Right atrium auricular region (tissue), 2 donors: ENCODE data around the gene KLK3. TPM values are rescaled to one million over a fixed set of nuclear protein-coding genes. Genes with fewer than 3 reads are reported as not detected.
"Not testable (repeated sequence)": the region's sequence is repeated elsewhere in the genome, so short reads cannot be mapped to it uniquely, and the experiment has no call there.

Experiments
- DNase-seq: peaks from one replicate; pipeline ENCODE4 v3.0.0-alpha.2; 2019; ENCODE audit warnings: low spot score
- H3K27ac ChIP-seq, 2 donors: fragments of 200-600 bp; sonication (generic); 1 replicate in 1 of 2; 2 replicates in 1 of 2; pipeline ENCODE4 v1.5.1; 2016 to 2019
- H3K27me3 ChIP-seq, 2 donors: fragments of 200-600 bp; sonication (generic); one replicate each; pipeline versions ENCODE4 v1.5.1 to v1.6.0; 2017 to 2019
- H3K36me3 ChIP-seq: fragments of 200-600 bp; sonication (generic); one replicate; pipeline ENCODE4 v1.5.1; 2016
- H3K4me1 ChIP-seq, 2 donors: fragments of 200-600 bp; sonication (generic); one replicate each; pipeline versions ENCODE4 v1.5.1 to v1.6.0; 2017 to 2019
- H3K4me3 ChIP-seq, 2 donors: fragments of 200-600 bp; sonication (generic); 1 replicate in 1 of 2; 2 replicates in 1 of 2; pipeline ENCODE4 v1.5.1; 2017 to 2019; ENCODE audit warnings: mild to moderate bottlenecking in 1 of 2, moderate library complexity in 1 of 2
- H3K9me3 ChIP-seq, 2 donors: fragments of 200-600 bp; sonication (generic); one replicate each; pipeline ENCODE4 v1.5.1; 2019
- CTCF ChIP-seq, 2 donors: fragments of 200-600 bp; sonication (generic); IDR thresholded peaks; one replicate each; pipeline ENCODE4 v1.5.1; 2019; ENCODE audit warnings: antibody characterized with exemption in 2 of 2
- total RNA-seq, 2 donors: library from RNA; depleted of rRNA; stranded (reverse); fragments of >200 nt; gene quantifications; one replicate each; pipeline ENCODE4 v1.1.0, GENCODE V29; 2016

The KLK3 gene
- not detected for total RNA-seq

- Histone ChIP-seq H3K27ac (no peak within 1 kb of the TSS), H3K9me3 (no peaks in the 10 kb centered on the region), H3K4me3 (no peak within 1 kb of the TSS), H3K4me1 (no peaks in the 10 kb centered on the region), H3K27me3 (no peaks in the 10 kb centered on the region), H3K36me3 (no peaks in the 10 kb centered on the region)
- no peak for TF ChIP-seq CTCF (IDR thresholded peaks at IDR 0.05)
- no peak for DNase-seq
Observed at GRCh38 chr19:50854636-50855410, at the start of gene KLK3. KLK3 (plus strand) TSS chr19:50854915; CDS start chr19:50854956, 41 bp downstream.

GRCh38 chr19:50808856-50809255 is 45.9 kb upstream of the KLK3 start:
- DNase-seq = no peak
- H3K4me3 ChIP-seq = no peak overlapping the region
- no peak for TF ChIP-seq CTCF (IDR thresholded peaks at IDR 0.05)
- H3K4me1 ChIP-seq = peaks cover 0 to 2% of the 10 kb centered on the region in 2 donors
- H3K36me3 ChIP-seq = no peaks in the 10 kb centered on the region
- no peaks in the 10 kb centered on the region for H3K27me3 ChIP-seq
- H3K27ac ChIP-seq = no peak overlapping the region
- no peaks in the 10 kb centered on the region for H3K9me3 ChIP-seq

- H3K27ac ChIP-seq, H3K9me3 ChIP-seq, H3K36me3 ChIP-seq, H3K27me3 ChIP-seq, DNase-seq, H3K4me3 ChIP-seq, H3K4me1 ChIP-seq: not testable (repeated sequence)
Observed at GRCh38 chr19:50811622-50812238, 43.0 kb upstream of the KLK3 start.

GRCh38 chr19:50812474-50812873 is 42.2 kb upstream of the KLK3 start:
- no peaks in the 10 kb centered on the region for H3K27me3 ChIP-seq

GRCh38 chr19:50814883-50815282 is 39.8 kb upstream of the KLK3 start:
- peaks cover 0 to 7% of the 10 kb centered on the region in 2 donors for H3K4me1 ChIP-seq
- no peak overlapping the region for H3K27ac ChIP-seq
- H3K36me3 ChIP-seq = no peaks in the 10 kb centered on the region
- no peak for TF ChIP-seq CTCF (IDR thresholded peaks at IDR 0.05)
- H3K9me3 ChIP-seq = no peaks in the 10 kb centered on the region
- peaks cover 5 to 21% of the 10 kb centered on the region in 2 donors for H3K27me3 ChIP-seq
- no peak overlapping the region for H3K4me3 ChIP-seq
- DNase-seq = no peak

More at GRCh38 chr19:50812474-50812873, 42.2 kb upstream of the KLK3 start:
- no peak overlapping the region for H3K4me3 ChIP-seq
- no peaks in the 10 kb centered on the region for H3K4me1 ChIP-seq
- H3K36me3 ChIP-seq = no peaks in the 10 kb centered on the region
- no peak for TF ChIP-seq CTCF (IDR thresholded peaks at IDR 0.05)
- H3K9me3 ChIP-seq = no peaks in the 10 kb centered on the region
- DNase-seq = no peak
- no peak overlapping the region for H3K27ac ChIP-seq

- H3K4me1 ChIP-seq = peaks cover 0 to 12% of the 10 kb centered on the region in 2 donors
- no peak overlapping the region for H3K4me3 ChIP-seq
- no peak overlapping the region for H3K27ac ChIP-seq
- no peaks in the 10 kb centered on the region for H3K9me3 ChIP-seq
- no peak for TF ChIP-seq CTCF (IDR thresholded peaks at IDR 0.05)
- no peaks in the 10 kb centered on the region for H3K36me3 ChIP-seq
- DNase-seq = no peak
- peaks cover 5 to 24% of the 10 kb centered on the region in 2 donors for H3K27me3 ChIP-seq
Observed at GRCh38 chr19:50815439-50815838, 39.3 kb upstream of the KLK3 start.
